AML-193 (cell line): ENCODE data around the gene PEBP1.
"Not testable (repeated sequence)": the region's sequence is repeated elsewhere in the genome, so short reads cannot be mapped to it uniquely, and the experiment has no call there.

Experiments used
- DNase-seq, 2 experiments: peaks; one replicate each; lab custom pipeline; 2025; lab: John Stamatoyannopoulos, UW

The PEBP1 gene

GRCh38 chr12:118135788-118136558 lies at the start of gene PEBP1:
PEBP1 (plus strand) TSS chr12:118136124; CDS start chr12:118136210, 86 bp downstream.
- peak; percentile 88 to 89 for DNase-seq

DNA sequence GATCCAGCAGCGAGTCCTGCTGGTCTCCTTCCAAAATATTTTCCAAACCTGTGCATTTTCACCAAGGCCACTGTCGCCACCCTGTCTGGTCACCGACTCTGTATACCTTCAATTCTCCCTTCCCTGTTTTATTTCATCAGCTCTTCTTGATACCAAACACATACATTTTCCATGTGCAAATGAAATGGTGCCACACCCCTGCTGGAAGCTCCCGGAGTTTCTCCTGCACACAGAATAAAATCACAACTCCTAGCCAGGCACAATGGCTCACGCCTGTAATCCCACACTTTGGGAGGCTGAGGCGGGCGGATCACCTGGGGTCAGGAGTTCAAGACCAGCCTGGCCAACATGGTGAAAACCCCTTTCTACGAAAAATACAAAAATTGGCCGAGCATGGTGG lies 46.1 kb upstream of the PEBP1 start:
- no peak for DNase-seq

DNA sequence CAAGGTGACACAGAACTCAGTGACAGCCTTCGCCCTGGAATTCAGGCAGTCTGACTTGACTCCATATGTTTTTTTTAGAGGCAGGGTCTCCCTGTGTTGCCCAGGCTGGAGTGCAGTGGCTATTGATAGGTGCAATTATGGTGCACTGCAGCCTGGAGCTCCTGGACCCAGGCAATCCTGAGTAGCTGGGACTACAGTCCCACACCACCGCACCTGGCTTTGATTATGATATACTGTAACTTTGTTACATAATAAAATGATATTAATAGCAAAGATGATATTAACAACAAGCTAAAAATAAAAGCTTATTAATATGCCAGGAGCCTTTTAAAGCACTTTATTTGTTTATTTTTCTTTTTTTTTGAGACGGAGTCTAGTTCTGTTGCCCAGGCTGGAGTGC lies 41.9 kb upstream of the PEBP1 start:
- no peak for DNase-seq

DNA sequence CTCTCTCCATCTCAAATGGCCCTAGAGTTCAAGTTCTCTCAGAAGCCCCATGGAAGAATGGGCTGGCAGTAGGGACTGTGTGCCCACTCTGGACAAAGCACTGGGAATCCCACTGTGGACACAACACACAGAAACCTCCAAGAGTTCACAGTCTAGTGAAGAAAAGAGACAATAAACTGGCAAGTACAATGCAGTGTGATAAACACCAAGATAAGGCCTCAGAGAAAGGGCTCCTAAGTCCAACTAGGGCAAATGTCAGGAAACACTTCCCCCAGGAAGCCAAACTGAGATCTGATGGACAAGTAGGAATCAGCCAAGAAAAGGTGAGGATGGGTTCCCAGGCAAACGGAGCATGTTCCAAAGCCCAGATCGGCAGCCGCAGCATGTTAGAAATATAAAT lies 37.5 kb upstream of the PEBP1 start:
- DNase-seq = no peak

DNA sequence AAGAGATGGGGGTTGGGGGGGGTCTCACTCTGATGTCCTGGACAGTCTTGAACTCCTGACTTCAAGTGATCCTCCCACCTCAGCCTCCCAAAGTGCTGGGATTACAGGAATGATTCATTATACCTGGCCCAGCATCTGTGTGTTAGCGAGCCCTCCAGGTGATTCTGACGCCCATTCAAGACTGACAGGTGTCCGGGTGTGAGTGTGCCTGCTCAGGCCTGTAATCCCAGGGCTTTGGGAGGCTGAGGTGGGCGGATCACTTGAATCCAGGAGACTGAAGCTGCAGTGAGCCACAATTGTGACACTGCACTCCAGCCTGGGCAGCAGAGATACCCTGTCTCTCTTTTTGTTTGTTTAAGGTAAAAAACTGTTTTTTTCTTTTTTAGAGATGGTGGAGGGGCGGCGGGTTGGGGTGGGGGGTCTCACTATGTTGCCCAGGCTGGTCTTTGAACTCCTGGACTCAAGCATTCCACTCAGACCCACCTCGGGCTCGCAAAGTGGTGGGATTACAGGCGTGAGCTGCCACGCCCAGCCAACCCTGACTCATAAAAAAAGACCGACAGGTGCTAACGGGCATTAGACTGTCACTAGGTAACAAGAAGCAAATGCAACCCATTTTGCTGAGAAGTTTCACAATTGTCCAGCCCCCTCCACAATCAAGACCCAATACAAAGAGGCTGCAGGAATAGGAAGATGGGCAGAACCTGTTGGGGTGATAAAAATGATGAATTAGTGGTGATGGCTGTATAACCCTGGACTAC lies 36.8 kb upstream of the PEBP1 start:
- no peak for DNase-seq

GRCh38 chr12:118101051-118101450 lies 34.9 kb upstream of the PEBP1 start:
- no peak for DNase-seq

- no peak for DNase-seq
These were observed 33.9 kb upstream of the PEBP1 start for GRCh38 chr12:118102070-118102469.

- no peak for DNase-seq
These were observed 33.3 kb upstream of the PEBP1 start for GRCh38 chr12:118102609-118103008.

- no peak for DNase-seq
These were observed 32.7 kb upstream of the PEBP1 start for GRCh38 chr12:118103201-118103600.

GRCh38 chr12:118103601-118104382 lies 32.1 kb upstream of the PEBP1 start, which contains the start of gene VSIG10:
VSIG10 (minus strand) TSS chr12:118104011; CDS start chr12:118103671, 340 bp downstream.
- peak; percentile 43 to 46 for DNase-seq

DNA sequence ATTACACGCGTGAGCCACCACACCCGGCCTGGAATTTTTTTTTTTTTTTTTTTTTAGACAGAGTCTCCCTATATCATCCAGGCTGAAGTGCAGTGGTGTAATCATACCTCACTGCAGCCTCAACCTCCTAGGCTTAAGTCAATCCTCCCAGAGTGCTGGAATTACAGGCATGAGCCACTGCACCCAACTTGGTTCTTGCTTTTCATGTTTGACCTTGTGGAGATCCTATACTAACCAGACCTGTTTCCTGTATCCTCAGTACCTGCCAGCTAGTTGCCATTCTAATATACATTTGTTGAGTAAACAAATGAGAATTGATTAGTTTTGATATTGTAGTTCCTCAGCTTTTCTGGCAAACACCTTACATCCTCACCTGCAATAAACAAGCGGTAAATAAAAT lies 28.9 kb upstream of the PEBP1 start:
- DNase-seq = no peak

DNA sequence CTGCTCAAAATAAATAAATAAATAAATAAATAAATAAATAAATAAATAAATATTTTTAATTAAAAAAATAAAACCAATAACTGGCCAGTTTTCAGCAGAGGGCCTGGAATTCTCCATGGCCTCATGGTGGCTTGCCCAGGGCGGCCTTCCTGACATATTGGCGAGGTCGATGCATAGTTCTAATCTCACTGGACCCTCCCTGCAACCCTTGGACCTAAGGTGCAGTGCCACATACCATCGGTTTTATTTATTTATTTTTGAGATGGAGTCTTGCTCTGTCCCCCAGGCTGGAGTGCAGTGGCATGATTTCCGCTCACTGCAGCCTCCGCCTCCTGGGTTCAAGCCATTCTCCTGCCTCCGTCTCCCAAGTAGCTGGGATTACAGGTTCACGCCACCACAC lies 28.2 kb upstream of the PEBP1 start:
- DNase-seq = no peak

GRCh38 chr12:118109088-118109487 lies 26.8 kb upstream of the PEBP1 start:
- no peak for DNase-seq

GRCh38 chr12:118119449-118119879 lies 16.5 kb upstream of the PEBP1 start:
- DNase-seq = no peak

- peak; percentile 31 to 33 for DNase-seq
These were observed 15.2 kb upstream of the PEBP1 start for GRCh38 chr12:118120579-118121363.

DNA sequence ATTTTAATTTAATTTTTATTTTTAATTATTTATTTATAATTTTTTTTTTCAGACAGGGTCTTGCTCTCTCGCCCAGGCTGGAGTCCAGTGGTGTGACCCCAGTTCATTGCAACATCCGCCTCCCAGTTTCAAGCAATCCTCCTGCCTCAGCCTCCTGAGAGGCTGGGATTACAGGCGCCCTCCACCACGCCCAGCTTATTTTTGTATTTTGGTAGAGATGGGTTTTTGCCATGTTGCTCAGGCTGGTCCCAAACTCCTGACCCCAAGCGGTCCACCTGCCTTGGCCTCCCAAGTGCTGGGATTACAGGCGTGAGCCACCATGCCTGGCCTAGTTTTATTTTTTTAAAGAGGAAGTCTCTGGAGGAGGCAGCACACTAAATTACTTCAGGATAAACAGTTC lies 13.7 kb upstream of the PEBP1 start:
- DNase-seq = no peak

GRCh38 chr12:118124333-118124874 lies 11.5 kb upstream of the PEBP1 start:
- no peak for DNase-seq

GRCh38 chr12:118125743-118126118 lies 10.2 kb upstream of the PEBP1 start:
- DNase-seq = no peak

GRCh38 chr12:118126119-118126757 lies 9.7 kb upstream of the PEBP1 start:
- no peak for DNase-seq

DNA sequence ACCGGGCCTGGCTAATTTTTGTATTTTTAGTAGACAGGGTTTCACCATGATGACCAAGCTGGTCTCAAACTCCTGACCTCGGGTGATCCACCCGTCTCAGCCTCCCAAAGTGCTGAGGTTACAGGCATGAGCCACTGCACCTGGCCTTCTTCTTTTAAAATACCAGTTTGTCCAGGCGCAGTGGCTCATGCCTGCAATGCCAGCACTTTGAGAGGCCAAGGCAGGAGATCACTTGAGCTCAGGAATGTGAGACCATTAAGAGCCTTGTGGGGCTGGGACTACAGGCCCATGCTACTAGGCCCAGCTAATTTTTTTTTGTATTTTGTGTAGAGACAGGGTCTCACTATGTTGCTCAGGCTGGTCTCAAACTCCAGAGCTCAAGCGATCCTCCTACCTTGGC lies 8.1 kb upstream of the PEBP1 start:
- DNase-seq = no peak

DNA sequence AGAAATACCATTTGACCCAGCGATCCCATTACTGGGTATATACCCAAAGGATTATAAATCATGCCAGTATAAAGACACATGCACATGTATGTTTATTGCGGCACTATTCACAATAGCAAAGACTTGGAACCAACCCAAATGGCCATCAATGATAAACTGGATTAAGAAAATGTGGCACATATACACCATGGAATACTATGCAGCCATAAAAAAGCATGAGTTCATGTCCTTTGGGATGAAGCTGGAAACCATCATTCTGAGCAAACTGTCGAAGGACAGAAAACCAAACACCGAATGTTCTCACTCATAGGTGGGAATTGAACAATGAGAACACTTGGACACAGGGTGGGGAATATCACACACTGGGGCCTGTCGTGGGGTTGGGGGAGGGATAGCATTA lies 6.5 kb upstream of the PEBP1 start:
- not testable (repeated sequence) for DNase-seq
